Metanephros (tissue), 1 donor: ENCODE measurements around the gene SPC25. TPM values are rescaled to one million over a fixed set of nuclear protein-coding genes. Genes with fewer than 3 reads are reported as not detected.

Source experiments
- total RNA-seq: library from RNA; depleted of rRNA; stranded (reverse); fragments of >200 nt; gene quantifications from one replicate; pipeline ENCODE4 v1.2.3, GENCODE V29; 2014

The SPC25 gene, protein sequence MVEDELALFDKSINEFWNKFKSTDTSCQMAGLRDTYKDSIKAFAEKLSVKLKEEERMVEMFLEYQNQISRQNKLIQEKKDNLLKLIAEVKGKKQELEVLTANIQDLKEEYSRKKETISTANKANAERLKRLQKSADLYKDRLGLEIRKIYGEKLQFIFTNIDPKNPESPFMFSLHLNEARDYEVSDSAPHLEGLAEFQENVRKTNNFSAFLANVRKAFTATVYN
- 4.3 TPM for total RNA-seq

GRCh38 chr2:168890006-168890782 is at the start of gene SPC25:
Gene SPC25 (minus strand): TSS chr2:168890430. CDS start chr2:168889519, 911 bp downstream.

GRCh38 chr2:168901003-168901402 is 10.8 kb upstream of the SPC25 start, which contains the start of gene G6PC2:
Gene G6PC2 (plus strand): TSS chr2:168901291. CDS start chr2:168901332, 41 bp downstream.

Other genes with a start within 250 kb of the SPC25 start
- 25.3 TPM for gene NOSTRIN, start 87.8 kb downstream of the SPC25 start, total RNA-seq
- gene G6PC2, start 10.9 kb upstream of the SPC25 start, total RNA-seq: 0.23 TPM
- 0.06 TPM for gene ABCB11, start 140.9 kb upstream of the SPC25 start, total RNA-seq
- 1.1 TPM for gene DHRS9, start 179.1 kb upstream of the SPC25 start, total RNA-seq